GM12878 (cell line): ENCODE measurements around the gene SNX21. TPM values are rescaled to one million over a fixed set of nuclear protein-coding genes. Genes with fewer than 3 reads are reported as not detected.
A peak's percentile ranks its signal among the peaks of the same experiment; 100 is the strongest.

Experiments used
- ATF3 ChIP-seq: IDR thresholded peaks from 2 replicates; pipeline ENCODE4 v1.6.1; 2011; ENCODE audit warnings: low read depth, mild to moderate bottlenecking, low read length, moderate library complexity, borderline replicate concordance; ENCODE audit errors: extremely low read depth
- CREB1 ChIP-seq: IDR thresholded peaks from 2 replicates; pipeline ENCODE4 v1.6.1; 2012; ENCODE audit warnings: low read depth, mild to moderate bottlenecking, inconsistent platforms
- CTCF ChIP-seq, 3 experiments: IDR thresholded peaks in 2 of 3; conservative IDR thresholded peaks in 1 of 3; 2 replicates each; pipeline ENCODE4 v1.5.1; 2011; ENCODE audit warnings: low read depth in 3 of 3, low read length in 3 of 3, mild to moderate bottlenecking in 3 of 3, control low read depth in 2 of 3, moderate library complexity in 2 of 3, inconsistent platforms in 1 of 3, mixed read lengths in 1 of 3; ENCODE audit not compliant: control insufficient read depth in 2 of 3, insufficient read depth in 1 of 3; ENCODE audit errors: extremely low read depth in 1 of 3
- E4F1 ChIP-seq: fragments of 450-650 bp; IDR thresholded peaks from 2 replicates; pipeline ENCODE4 v1.6.1; 2018; ENCODE audit warnings: borderline replicate concordance, mild to moderate bottlenecking; ENCODE audit not compliant: partially characterized antibody
- GATAD2B ChIP-seq: fragments of 450-650 bp; conservative IDR thresholded peaks from 2 replicates; pipeline ENCODE4 v1.6.1; 2017; ENCODE audit warnings: low read depth, mild to moderate bottlenecking, moderate library complexity
- HCFC1 ChIP-seq: fragments of 150-350 bp; IDR thresholded peaks from 2 replicates; pipeline ENCODE4 v1.6.1; 2014; ENCODE audit warnings: low read length
- HDAC6 ChIP-seq: fragments of 200-600 bp; sonication (generic); IDR thresholded peaks from one replicate; pipeline ENCODE4 v1.8.0; 2017; ENCODE audit warnings: antibody characterized with exemption; ENCODE audit not compliant: unreplicated experiment
- MEF2B ChIP-seq: fragments of 450-650 bp; IDR thresholded peaks from 2 replicates; pipeline ENCODE4 v1.6.1; 2018; ENCODE audit warnings: mild to moderate bottlenecking, moderate library complexity; ENCODE audit not compliant: partially characterized antibody, poor library complexity, severe bottlenecking
- MTA2 ChIP-seq: fragments of 450-650 bp; IDR thresholded peaks from 2 replicates; pipeline ENCODE4 v1.6.1; 2016; ENCODE audit warnings: low read depth, mild to moderate bottlenecking, moderate library complexity
- NFXL1 ChIP-seq: fragments of 450-650 bp; IDR thresholded peaks from 2 replicates; pipeline ENCODE4 v1.6.1; 2017; ENCODE audit warnings: antibody characterized with exemption, mild to moderate bottlenecking, borderline replicate concordance
- NFYA ChIP-seq: IDR thresholded peaks from 2 replicates; pipeline ENCODE4 v1.6.1; 2011; ENCODE audit warnings: low read depth, mild to moderate bottlenecking, low read length, improper control_type of control experiment, borderline replicate concordance
- NR2C1 ChIP-seq: fragments of 450-650 bp; IDR thresholded peaks from 2 replicates; pipeline ENCODE4 v1.6.1; 2017; ENCODE audit warnings: antibody characterized with exemption, mild to moderate bottlenecking, moderate library complexity
- NR2C2 ChIP-seq: IDR thresholded peaks from 2 replicates; pipeline ENCODE4 v1.6.1; 2011; ENCODE audit warnings: borderline replicate concordance, low read depth; ENCODE audit not compliant: control insufficient read depth, insufficient read length
- RB1 ChIP-seq: fragments of 450-650 bp; formaldehyde crosslinking; IDR thresholded peaks from 2 replicates; pipeline ENCODE4 v1.6.1; 2017; ENCODE audit warnings: mild to moderate bottlenecking, borderline replicate concordance
- RBBP5 ChIP-seq: fragments of 200-600 bp; sonication (generic); conservative IDR thresholded peaks from 2 replicates; pipeline ENCODE4 v1.6.1; 2016
- SMAD1 ChIP-seq: fragments of 450-650 bp; IDR thresholded peaks from 2 replicates; pipeline ENCODE4 v1.6.1; 2018; ENCODE audit warnings: mild to moderate bottlenecking, low read depth; ENCODE audit not compliant: partially characterized antibody
- SPI1 ChIP-seq: IDR thresholded peaks from 2 replicates; pipeline ENCODE4 v1.6.1; 2011; ENCODE audit warnings: low read depth, mild to moderate bottlenecking, low read length, moderate library complexity, borderline replicate concordance; ENCODE audit not compliant: insufficient read depth
- SRF ChIP-seq, 2 experiments: IDR thresholded peaks; 2 replicates each; pipeline ENCODE4 v1.6.1; 2011; ENCODE audit warnings: low read depth in 2 of 2, low read length in 2 of 2, mild to moderate bottlenecking in 1 of 2, moderate library complexity in 1 of 2
- SUZ12 ChIP-seq: fragments of 200-600 bp; sonication (generic); IDR thresholded peaks from one replicate; pipeline ENCODE4 v1.6.1; 2018; ENCODE audit warnings: antibody characterized with exemption, mild to moderate bottlenecking; ENCODE audit not compliant: unreplicated experiment
- TCF7 ChIP-seq: IDR thresholded peaks from 2 replicates; pipeline ENCODE4 v1.6.1; 2014; ENCODE audit warnings: antibody characterized with exemption, borderline replicate concordance
- ZBTB4 ChIP-seq: fragments of 450-650 bp; formaldehyde crosslinking; IDR thresholded peaks from 2 replicates; pipeline ENCODE4 v1.4.0; 2022; ENCODE audit warnings: mild to moderate bottlenecking, moderate library complexity
- ZZZ3 ChIP-seq: IDR thresholded peaks from 2 replicates; pipeline ENCODE4 v1.6.1; 2011; ENCODE audit warnings: low read depth; ENCODE audit not compliant: control insufficient read depth, insufficient read length
- polyA plus RNA-seq, 11 experiments: library from polyadenylated mRNA; depleted of rRNA in 4 of 11; unstranded in 6 of 11; stranded (reverse) in 5 of 11; fragments of >200 nt; fragmentation: Nextera tagmentation in 4 of 11; fragmentation: Illumina TruSeq in 1 of 11; extraction: Ambion mirVana in 4 of 11; extraction: Trizol in 1 of 11; gene quantifications; 1 replicate in 1 of 11; 2 replicates in 10 of 11; pipeline versions ENCODE4 v1.2.1 to v1.2.3, GENCODE V29; 2011 to 2016; ENCODE audit warnings: inconsistent platforms in 2 of 11, missing spikeins in 2 of 11, low read depth in 1 of 11
- total RNA-seq, 4 experiments: library from RNA; depleted of rRNA in 3 of 4; stranded (reverse); fragments of >200 nt in 3 of 4; fragmentation: Illumina TruSeq in 1 of 4; extraction: Trizol in 1 of 4; gene quantifications; 2 replicates each; pipeline versions ENCODE4 v1.2.1 to v1.2.3, GENCODE V29; 2013 to 2021

SNX21 gene
- total and polyA plus RNA-seq, 10 of the 15 experiments (the other 5 are each of a cell fraction or from before 2014, with no cell fraction given) = 0.10 to 1.4 (median 0.57) TPM

GRCh38 chr20:45880988-45881788 lies 47.6 kb downstream of the SNX21 start, which contains the start of gene ZSWIM1 (continued):
- TF ChIP-seq SMAD1 = no peak
- TF ChIP-seq E4F1 = no peak
- TF ChIP-seq ZBTB4 (CRISPR knock-in tag) = no peak
- no peak for TF ChIP-seq NR2C2
- no peak for TF ChIP-seq CTCF (IDR thresholded peaks at IDR 0.05 in 2 of 3, conservative IDR thresholded peaks at IDR 0.05 in 1 of 3; ENCODE audit: control insufficient read depth in 2 of 3, extremely low read depth in 1 of 3, insufficient read depth in 1 of 3, low read depth in 3 of 3, low read length in 3 of 3)
- no peak for TF ChIP-seq SRF (IDR thresholded peaks at IDR 0.05; ENCODE audit: low read depth in 2 of 2, low read length in 2 of 2)
- peak; percentile 39; the same call in 1 of the 2 replicates for TF ChIP-seq RB1
- TF ChIP-seq MTA2 = peak; percentile 86
- TF ChIP-seq SPI1 = no peak
- no peak for TF ChIP-seq ATF3
- TF ChIP-seq TCF7 = no peak
- no peak for TF ChIP-seq HDAC6
- TF ChIP-seq MEF2B = peak; percentile 47
- no peak for TF ChIP-seq NFXL1
- TF ChIP-seq RBBP5 = no peak
- no peak; the same call in 1 of the 2 replicates for TF ChIP-seq HCFC1
- no peak for TF ChIP-seq ZZZ3
- TF ChIP-seq CREB1 = peak; percentile 81
- TF ChIP-seq SUZ12 = no peak
- TF ChIP-seq GATAD2B = peak; percentile 82
- TF ChIP-seq NFYA = peak; percentile 84
- TF ChIP-seq NR2C1 = peak; percentile 97
